ENCODE data around the gene TSEN54.

The TSEN54 gene

GRCh38 chr17:75549246-75550138 lies 33.2 kb downstream of the TSEN54 start:
- DNase-seq = no peak

GRCh38 chr17:75550139-75550465 lies 33.8 kb downstream of the TSEN54 start:
- no peak for DNase-seq

GRCh38 chr17:75551266-75551665 lies 34.9 kb downstream of the TSEN54 start:
- DNase-seq = no peak

- DNase-seq = no peak
These were observed 36.3 kb downstream of the TSEN54 start for GRCh38 chr17:75552425-75553294.

- no peak for DNase-seq
These were observed 37.2 kb downstream of the TSEN54 start for GRCh38 chr17:75553295-75554110.

- DNase-seq = no peak
These were observed 39.4 kb downstream of the TSEN54 start for GRCh38 chr17:75555679-75556153.

- no peak for DNase-seq
These were observed 40.9 kb downstream of the TSEN54 start for GRCh38 chr17:75557075-75557851.

- no peak for DNase-seq
These were observed 41.7 kb downstream of the TSEN54 start for GRCh38 chr17:75557852-75558665.

GRCh38 chr17:75558666-75559530 lies 42.6 kb downstream of the TSEN54 start:
- DNase-seq = no peak

- DNase-seq = no peak
These were observed 43.7 kb downstream of the TSEN54 start for GRCh38 chr17:75559958-75560533.

- DNase-seq = no peak
These were observed 45.7 kb downstream of the TSEN54 start for GRCh38 chr17:75561927-75562603.

GRCh38 chr17:75563063-75563758 lies 46.9 kb downstream of the TSEN54 start:
- no peak for DNase-seq

GRCh38 chr17:75564195-75564594 lies 47.9 kb downstream of the TSEN54 start:
- no peak for DNase-seq

- DNase-seq = no peak
These were observed 48.7 kb downstream of the TSEN54 start for GRCh38 chr17:75565066-75565465.

- no peak for DNase-seq
These were observed 49.3 kb downstream of the TSEN54 start for GRCh38 chr17:75565618-75566017.

- DNase-seq = no peak
These were observed 50.1 kb downstream of the TSEN54 start for GRCh38 chr17:75566416-75566815.

GRCh38 chr17:75566834-75567233 lies 50.5 kb downstream of the TSEN54 start:
- no peak for DNase-seq

GRCh38 chr17:75568412-75569255 lies 52.3 kb downstream of the TSEN54 start:
- no peak for DNase-seq
